NCI-H2196 treated with DMSO at 0.1 percent for 48 hours (cell line): Measurements from ENCODE around the gene ATP9B.

Experiments
- DNase-seq: peaks from one replicate; lab custom pipeline; 2025; ENCODE audit not compliant: unreplicated experiment; lab: John Stamatoyannopoulos, UW

ATP9B gene

DNA sequence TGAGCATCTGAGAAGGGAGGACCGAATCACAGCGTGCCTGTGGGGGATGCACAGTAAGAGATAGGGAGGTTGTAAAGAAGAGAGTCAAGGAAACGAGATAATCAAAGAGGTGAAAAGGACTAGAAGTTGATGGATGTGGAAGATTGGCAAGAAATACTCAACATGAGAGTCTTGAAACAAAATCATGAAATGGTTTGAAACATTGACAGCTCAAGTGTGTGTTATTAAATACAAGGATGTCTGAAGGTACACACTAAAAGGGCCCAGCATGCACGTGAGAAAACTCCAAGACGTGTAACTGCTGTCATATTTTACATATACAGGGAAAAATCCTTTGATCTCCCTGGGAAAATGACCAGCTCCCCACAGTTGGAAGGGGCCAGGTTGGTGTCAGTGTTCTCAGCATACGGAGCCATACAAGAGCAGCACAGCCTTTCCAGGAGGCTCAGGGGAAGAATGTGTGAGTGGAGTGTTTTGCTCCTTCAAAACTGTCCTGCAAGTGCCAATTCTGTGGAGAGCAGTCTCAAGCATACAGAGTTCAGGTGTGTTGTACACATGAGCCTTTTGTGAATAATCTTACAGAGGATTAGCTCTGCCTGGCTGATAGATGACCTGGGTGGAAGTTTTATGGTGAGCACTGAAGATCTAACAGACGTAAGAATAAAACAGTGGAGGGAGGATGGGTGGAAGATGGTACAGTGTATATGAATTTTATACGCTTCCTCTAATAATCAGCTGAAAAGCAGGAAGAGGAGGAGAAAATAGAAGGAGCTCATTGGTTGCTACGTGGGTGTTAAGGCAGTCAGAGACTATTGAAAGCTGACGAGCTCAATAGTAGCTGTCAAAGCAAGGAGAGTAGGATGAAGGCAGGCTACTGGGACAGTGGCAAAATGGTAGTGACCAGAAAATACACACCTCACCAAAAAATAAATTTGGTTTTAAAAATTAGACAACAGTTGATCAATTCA, 126.8 kb downstream of the ATP9B start:
- DNase-seq: no peak

GRCh38 chr18:79197531-79197930, 128.3 kb downstream of the ATP9B start:
- DNase-seq: peak; percentile 40

GRCh38 chr18:79199691-79200374, 130.6 kb downstream of the ATP9B start:
- DNase-seq: no peak

GRCh38 chr18:79200546-79201268, 131.5 kb downstream of the ATP9B start:
- DNase-seq: peak; percentile 36

- no peak for DNase-seq
These were observed 133.9 kb downstream of the ATP9B start for GRCh38 chr18:79203017-79203605.

DNA sequence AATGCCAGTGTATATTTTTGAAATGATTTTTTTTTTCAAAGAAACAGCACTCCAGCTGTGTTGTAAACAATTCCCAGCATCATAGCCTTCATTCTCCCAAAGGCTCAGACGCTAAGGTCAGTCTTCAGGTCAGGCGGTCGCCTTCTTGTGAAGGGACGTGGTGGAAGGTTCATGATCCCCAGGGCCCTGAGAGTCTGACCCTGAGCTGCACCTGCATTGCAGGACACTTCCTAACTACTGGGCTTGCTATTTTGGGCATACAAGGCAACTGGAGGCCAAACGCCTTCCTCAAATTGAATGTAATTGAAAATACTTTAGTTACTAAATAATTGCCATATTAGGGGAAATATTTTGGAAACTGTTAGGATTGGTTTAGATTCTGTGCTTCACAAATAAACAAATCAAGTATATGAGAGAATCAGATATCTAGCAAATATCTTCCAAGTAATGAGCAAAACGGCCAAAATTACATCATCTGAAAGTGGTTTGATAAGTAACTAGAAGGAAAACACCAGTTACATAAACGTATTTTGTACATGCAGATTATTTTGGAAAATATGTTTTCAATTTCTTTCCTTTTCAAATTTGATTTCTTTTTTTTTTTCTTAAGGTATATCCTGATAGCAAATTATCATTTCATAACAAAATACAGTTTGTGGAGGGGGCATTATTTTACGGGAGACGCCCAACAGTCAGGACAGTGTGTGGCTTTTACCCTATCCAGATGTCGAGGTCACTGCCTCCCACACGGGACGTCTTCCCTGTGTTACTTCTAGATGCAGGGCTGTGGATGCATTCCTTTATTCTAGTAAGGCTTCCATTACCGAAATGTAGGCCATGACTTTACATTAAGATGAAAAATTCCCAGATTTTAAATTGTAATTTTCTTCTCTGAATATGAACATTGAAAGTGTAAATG, 136.0 kb downstream of the ATP9B start:
- no peak for DNase-seq

DNA sequence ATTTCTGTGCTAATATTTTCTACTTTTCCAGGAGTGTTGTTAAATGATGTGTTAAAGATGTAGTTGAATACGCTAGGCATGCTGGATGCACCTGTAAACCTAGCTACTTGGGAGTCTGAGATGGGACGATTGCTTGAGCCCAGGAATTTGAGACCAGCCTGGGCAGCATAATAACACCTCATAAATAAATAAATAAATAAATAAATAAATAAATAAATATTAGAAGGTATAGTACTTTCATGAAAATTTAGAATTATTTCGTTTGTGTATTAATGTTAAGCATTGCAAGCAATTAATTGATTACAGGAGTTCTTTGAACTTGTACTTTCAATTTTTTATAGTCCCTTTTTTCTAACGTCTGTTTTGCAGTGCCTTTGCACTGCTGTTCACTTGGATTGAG, 137.2 kb downstream of the ATP9B start:
- DNase-seq: no peak

GRCh38 chr18:79208906-79209305, 139.7 kb downstream of the ATP9B start:
- peak; percentile 24 for DNase-seq

GRCh38 chr18:79210002-79210910, 141.1 kb downstream of the ATP9B start:
- no peak for DNase-seq

DNA sequence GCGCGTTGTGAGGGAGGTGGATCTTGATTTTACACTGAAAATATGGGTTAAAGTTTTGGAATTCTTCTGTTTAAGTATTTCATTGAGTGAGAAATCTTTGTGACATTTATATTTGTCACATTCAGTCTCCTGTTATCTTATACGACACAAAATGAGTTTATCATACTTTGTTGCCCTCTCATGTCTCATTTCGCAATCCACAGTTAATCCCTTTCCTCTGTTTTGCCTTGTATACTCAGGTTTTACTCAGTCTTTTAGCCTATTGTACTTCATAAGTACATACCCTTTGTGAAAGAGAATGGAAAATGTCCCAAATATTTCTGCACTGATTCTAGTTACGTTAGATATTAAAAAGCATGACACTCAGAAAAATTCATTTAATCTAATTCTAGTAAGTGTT, 142.7 kb downstream of the ATP9B start:
- no peak for DNase-seq

DNA sequence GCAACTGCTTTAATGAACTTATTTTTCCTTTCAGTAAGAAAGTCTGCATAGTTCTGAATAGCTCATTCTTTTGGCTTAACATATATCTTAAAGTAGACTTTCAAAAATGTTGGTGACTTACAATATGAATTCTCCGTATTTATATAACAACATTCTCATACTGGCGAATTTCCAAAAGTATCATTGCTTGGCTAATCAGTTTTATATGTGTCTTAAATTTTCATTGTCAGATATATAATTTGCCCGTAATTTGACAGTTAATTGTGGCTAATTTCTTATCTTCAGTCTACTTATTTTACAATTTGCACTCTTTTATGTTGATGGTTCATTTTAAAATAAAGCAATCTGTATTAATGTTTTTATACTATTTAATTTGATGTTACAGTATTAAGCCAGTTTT, 144.9 kb downstream of the ATP9B start:
- DNase-seq: no peak

GRCh38 chr18:79216176-79216575, 147.0 kb downstream of the ATP9B start:
- no peak for DNase-seq

DNA sequence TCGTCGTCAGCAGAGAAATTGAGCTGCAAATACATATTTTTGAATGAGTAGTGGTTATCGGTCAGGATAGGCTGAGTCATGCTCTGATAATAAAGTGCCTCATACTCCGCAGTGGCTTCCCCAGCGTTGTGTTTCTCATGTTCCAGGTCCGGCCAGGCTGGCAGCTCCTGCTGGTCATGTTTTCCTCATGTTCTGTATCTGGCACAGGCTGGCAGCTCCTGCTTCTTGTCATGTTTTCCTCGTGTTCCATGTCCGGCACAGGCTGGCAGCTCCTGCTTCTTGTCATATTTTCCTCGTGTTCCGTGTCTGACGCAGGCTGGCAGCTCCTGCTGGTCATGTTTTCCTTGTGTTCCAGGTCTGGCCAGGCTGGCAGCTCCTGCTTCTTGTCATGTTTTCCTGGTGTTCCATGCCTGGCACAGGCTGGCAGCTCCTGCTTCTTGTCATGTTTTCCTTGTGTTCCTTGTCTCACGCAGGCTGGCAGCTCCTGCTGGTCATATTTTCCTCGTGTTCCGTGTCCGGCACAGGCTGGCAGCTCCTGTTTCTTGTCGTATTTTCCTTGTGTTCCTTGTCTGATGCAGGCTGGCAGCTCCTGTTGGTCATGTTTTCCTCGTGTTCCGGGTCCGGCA, 148.9 kb downstream of the ATP9B start:
- no peak for DNase-seq

- no peak for DNase-seq
These were observed 149.5 kb downstream of the ATP9B start for GRCh38 chr18:79218605-79219190.

DNA sequence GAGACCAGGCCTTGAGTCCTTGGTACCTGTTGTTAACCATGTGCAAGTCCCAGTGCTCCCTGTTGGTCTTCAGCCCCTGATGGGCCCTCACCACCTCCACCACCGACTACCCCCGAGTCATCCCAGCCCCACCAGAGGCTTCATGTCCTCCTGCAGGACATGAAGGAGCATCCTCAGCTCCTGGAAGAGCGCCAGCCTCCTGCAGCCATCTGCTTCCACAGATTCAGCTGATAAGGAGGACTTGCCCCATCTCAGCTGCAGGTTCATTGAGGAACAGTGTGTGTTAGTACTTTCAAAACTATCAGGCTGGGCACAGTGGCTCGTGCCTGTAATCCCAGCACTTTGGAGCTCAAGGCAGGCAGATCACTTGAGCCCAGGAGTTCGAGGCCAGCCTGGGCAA, 151.9 kb downstream of the ATP9B start:
- no peak for DNase-seq

GRCh38 chr18:79222790-79223189, 153.6 kb downstream of the ATP9B start:
- no peak for DNase-seq

DNA sequence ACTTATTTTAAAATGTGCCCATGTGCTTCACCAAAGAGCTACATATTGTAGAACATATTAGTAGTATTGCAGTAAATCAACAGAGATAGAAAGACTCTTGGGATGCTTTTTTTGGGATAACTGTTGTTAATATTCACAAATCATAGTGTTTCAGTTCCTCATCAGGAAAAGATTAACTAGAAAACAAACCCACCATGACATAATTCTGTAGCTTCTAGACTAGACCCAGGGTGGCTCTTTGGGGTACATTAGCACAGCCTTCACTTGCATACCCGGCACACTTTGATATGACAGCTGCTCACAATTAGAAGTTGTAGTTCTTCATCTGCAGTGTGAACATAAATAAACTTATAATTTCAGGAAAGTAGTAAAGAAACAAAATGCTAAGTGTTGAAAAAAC, 154.2 kb downstream of the ATP9B start:
- no peak for DNase-seq

GRCh38 chr18:79224381-79224780, 155.2 kb downstream of the ATP9B start:
- DNase-seq: no peak
